Sigmoid colon (tissue), 3 donors: ENCODE data around the gene ARHGAP10.

ENCODE experiments used
- CTCF ChIP-seq, 4 experiments: fragments of 450-650 bp in 3 of 4; fragments of 200-600 bp in 1 of 4; IDR thresholded peaks; one replicate each; pipeline ENCODE4 v1.5.1; 2016 to 2019; ENCODE audit warnings: antibody characterized with exemption in 4 of 4, mild to moderate bottlenecking in 3 of 4, moderate library complexity in 2 of 4
- POLR2A ChIP-seq, 2 donors: fragments of 450-650 bp; IDR thresholded peaks; one replicate each; pipeline ENCODE4 v1.6.1; 2016; ENCODE audit warnings: antibody characterized with exemption in 2 of 2, mild to moderate bottlenecking in 2 of 2, moderate library complexity in 2 of 2

- no peak for TF ChIP-seq POLR2A (IDR thresholded peaks at IDR 0.05)
- TF ChIP-seq CTCF (IDR thresholded peaks at IDR 0.05), result no peak
Measured at GRCh38 chr4:148030193-148030873, 298.4 kb downstream of the ARHGAP10 start.
